ENCODE results near the gene RELT. TPM values are rescaled to one million over a fixed set of nuclear protein-coding genes. Genes with fewer than 3 reads are reported as not detected.

Gene RELT, protein sequence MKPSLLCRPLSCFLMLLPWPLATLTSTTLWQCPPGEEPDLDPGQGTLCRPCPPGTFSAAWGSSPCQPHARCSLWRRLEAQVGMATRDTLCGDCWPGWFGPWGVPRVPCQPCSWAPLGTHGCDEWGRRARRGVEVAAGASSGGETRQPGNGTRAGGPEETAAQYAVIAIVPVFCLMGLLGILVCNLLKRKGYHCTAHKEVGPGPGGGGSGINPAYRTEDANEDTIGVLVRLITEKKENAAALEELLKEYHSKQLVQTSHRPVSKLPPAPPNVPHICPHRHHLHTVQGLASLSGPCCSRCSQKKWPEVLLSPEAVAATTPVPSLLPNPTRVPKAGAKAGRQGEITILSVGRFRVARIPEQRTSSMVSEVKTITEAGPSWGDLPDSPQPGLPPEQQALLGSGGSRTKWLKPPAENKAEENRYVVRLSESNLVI
- total RNA-seq: 4.4 and 6.3 TPM in 2 replicates

- DNase-seq (ENCODE audit: low read depth): peak; percentile 62
Observed at GRCh38 chr11:73376160-73376802, at the start of gene RELT. TSS of gene RELT (plus strand) at chr11:73376399. CDS start at chr11:73389137, 12,738 bp downstream.

- peak; percentile 74 for DNase-seq (ENCODE audit: low read depth)
Observed at GRCh38 chr11:73326929-73327811, 49.0 kb upstream of the RELT start.

- no peak for DNase-seq (ENCODE audit: low read depth)
Observed at GRCh38 chr11:73327812-73328364, 48.3 kb upstream of the RELT start.

- peak; percentile 54 for DNase-seq (ENCODE audit: low read depth)
Observed at GRCh38 chr11:73330569-73331093, 45.6 kb upstream of the RELT start.

GRCh38 chr11:73331138-73331916 lies 44.9 kb upstream of the RELT start:
- DNase-seq (ENCODE audit: low read depth): peak; percentile 65

DNA sequence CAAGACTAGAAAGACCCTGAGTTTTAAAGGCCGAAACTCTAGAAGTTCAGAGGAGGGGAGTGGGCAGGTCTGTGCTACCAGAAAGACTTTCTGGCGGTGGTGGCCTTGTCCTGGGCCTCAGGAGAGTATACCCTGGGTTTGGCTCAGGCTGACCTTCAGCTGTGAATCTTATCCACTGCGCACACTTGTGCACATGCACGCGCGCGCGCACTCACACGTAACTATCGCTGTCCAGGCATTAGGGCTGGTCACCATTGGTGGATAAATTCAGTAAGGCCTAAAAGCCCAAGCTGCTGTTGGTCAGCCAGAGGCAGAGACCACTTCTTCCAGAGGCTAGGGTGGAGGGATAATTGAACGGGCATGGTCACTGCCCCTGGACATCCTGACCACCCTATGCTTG lies 43.0 kb upstream of the RELT start:
- no peak for DNase-seq (ENCODE audit: low read depth)

DNA sequence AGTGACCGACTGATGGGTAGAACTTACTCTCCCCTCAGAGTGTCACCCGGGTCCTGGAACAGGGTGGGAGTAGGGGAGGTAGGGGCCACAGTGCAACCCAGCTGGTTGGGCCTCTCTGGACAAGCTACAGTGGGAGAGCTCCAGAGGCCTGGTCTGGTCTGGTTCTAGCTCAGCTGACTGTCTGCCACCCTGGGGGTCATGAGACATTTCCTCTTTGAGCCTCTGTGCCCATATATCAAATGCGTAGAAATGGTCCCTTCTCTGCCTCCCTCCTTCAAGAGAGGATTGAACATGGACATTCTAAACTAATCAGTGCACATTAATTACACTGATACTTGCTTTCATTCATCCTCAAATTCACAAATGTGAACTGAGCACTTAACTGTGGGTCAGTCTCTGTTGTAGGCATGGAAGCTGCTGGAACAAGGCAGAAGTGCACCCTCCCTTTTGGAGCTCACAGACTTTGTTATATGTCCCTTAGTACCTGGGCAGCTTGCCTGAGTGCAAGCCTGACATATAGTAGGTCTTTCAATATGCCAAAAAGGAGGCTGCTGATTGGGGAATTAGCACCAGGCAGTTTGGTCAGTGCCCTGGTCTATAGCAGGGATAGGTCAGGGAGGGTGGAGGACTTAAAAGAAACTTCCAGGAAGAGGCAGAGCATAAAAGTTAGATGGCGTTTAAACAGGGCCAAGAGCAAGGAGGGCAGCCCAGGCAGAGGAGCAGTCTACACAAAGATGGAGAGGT lies 42.4 kb upstream of the RELT start:
- no peak for DNase-seq (ENCODE audit: low read depth)

DNA sequence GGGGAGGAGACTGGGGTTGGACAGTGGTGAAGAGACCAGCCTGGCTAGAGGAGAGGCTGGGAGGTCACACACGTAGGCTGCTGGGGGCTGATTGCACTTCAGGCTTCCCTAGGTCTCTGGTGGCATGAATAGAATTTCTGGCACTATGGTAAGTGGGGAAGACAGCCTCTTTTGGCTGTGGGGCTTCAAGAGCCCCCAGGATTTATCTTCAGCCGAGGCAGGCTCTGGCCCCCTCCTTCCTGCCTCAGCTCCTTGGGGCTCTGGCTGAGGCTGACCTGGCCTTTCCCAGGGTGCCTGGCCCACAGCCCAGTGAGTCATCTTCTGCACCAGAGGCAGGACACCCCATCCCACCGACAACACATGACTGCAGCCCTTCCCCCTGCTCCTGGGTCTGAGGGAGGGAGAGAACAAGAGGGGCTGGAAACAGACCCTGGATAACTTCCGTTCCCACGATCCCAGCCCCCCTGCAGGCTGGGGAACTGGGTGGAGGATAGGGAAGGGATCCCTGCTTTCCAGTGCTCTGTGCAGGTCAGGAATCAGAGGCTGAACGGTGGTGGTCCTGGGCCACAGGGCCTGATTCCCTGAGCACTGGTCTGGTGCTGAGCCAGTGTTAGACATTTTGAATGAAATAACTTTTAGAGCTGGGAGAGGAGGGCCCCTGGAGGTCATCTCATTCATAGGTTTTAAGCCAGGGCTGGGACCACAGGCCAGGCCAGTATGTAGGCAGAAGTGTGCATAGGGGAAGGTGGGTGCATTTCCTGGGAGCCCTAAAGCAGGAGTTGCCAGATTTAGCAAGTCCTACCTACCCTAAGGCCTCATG lies 41.6 kb upstream of the RELT start:
- DNase-seq (ENCODE audit: low read depth): peak; percentile 87

DNA sequence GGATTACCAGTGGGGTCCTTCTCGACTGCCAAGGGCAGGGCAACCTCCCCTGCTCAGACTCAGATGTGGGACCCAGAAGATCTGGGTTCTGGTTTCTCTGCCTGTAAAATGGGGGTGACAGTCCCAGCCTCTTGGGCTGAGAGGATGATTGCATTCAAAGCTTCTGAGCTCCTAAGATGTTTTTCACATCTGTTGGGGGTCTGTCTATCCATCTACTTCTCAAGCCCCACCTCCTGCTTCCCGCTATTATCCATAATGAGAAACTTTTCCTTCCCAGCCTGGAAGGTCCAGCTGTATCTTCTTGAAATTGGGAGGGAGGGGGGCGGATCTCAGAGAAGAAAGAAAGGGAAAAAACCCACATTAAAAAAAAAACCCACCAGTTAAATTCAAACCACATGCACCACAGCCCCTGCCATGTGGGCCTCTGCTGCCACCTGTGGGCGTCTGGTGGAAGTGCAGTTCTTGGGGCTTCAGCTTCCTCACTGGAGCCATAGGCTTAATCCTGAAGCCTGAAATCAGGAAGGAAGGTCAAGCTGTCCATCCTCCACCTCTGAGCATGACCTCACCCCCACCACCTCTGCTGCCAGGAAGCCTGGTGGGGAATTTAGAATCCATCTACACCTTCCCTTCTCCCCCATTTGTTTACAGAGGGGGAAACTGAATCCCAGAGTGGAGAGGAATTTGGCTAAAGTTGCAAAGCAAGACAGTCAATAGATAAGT lies 40.8 kb upstream of the RELT start:
- DNase-seq (ENCODE audit: low read depth): peak; percentile 63

GRCh38 chr11:73337846-73338245 lies 38.4 kb upstream of the RELT start:
- DNase-seq (ENCODE audit: low read depth): no peak

- no peak for DNase-seq (ENCODE audit: low read depth)
Observed at GRCh38 chr11:73338279-73338678, 37.9 kb upstream of the RELT start.

- peak; percentile 59 for DNase-seq (ENCODE audit: low read depth)
Observed at GRCh38 chr11:73340164-73340563, 36.0 kb upstream of the RELT start.

GRCh38 chr11:73342633-73343032 lies 33.6 kb upstream of the RELT start:
- DNase-seq (ENCODE audit: low read depth): no peak

GRCh38 chr11:73343076-73343873 lies 32.9 kb upstream of the RELT start:
- DNase-seq (ENCODE audit: low read depth): no peak

GRCh38 chr11:73344191-73344607 lies 32.0 kb upstream of the RELT start:
- no peak for DNase-seq (ENCODE audit: low read depth)

DNA sequence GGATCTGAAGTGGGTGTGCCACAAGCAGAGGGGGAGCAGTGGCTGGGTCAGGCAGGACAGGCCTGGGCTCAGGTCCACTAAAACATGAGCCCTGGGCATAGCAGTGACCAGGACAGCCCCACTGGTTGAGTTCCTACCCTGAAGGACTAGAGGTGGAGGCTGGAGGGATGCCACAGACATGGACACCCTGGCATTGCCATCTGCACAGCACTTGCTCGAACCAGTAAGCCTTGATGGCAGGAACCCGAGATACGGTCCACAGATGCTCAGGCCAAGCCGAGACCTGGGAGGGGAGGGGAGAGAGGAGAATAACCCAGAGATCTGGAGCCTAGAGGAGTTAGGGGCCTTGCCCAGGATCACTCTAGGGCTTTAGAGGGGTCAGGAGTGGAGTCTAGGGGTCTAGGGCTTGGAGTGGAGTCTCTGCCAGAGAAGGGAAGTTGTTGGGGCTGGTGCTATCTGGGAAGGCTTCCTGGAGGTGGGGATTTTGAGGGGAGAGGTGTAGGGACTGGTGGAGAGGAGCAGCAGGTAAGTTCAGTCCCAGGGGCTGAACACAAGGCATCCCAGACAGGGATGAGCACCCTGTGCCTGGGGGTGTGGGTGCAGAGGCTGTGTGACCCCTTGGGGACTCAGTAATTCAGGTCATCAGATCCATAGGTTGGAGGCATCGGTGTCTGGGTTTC lies 30.6 kb upstream of the RELT start:
- DNase-seq (ENCODE audit: low read depth): no peak

Data from renal cortical epithelial cell (primary cell).